Fibroblast of the conjunctiva (primary cell): Measurements from ENCODE around the gene VWA3A.

Experiments
- DNase-seq: peaks from one replicate; pipeline ENCODE4 v3.0.0-alpha.2; 2010; ENCODE audit warnings: low read depth

VWA3A gene

DNA sequence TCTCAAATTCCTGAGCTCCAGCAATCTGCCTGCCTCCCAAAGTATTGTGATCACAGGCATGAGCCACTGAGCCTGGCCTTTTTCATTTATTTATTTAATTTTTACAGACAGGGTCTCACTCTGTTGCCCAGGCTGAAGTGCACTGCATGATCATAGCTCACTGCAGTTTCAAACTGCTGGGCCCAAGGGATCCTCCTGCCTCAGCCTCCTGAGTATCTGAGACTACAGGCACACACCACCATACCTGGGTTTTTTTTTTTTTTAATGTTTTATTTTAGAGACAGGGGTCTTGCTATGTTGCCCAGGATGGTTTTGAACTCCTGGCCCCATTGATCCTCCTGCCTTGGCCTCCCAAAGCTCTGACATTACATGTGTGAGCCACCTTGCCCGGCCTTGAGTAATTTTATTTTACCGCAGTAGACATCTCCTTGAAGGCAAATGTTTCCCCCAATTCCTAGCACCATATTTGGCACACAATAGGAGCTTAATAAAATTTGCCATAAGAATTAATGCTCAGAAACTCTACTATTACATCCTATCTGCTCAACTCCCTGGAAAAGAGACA lies 111.8 kb downstream of the VWA3A start:
- no peak for DNase-seq

DNA sequence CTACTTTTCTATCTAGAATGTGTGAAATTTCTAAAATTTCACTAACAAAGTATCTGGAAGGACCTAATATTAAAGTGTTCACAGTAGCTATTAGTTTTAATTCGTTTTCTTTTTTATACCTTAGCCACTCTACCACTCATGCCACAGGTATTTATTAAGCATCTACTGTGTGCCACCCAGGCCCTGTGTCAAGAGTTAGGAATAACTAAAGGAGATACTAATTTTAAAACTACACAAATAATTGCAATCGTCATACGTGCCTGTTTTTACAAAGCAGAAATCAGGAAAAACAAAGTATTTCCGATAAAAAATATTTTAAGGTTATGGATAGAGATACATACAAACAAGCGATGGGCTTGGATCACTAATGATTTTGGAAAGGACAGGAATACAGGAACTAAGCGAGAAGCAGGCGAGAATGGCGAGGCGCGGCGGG lies 113.3 kb downstream of the VWA3A start:
- DNase-seq: no peak

DNA sequence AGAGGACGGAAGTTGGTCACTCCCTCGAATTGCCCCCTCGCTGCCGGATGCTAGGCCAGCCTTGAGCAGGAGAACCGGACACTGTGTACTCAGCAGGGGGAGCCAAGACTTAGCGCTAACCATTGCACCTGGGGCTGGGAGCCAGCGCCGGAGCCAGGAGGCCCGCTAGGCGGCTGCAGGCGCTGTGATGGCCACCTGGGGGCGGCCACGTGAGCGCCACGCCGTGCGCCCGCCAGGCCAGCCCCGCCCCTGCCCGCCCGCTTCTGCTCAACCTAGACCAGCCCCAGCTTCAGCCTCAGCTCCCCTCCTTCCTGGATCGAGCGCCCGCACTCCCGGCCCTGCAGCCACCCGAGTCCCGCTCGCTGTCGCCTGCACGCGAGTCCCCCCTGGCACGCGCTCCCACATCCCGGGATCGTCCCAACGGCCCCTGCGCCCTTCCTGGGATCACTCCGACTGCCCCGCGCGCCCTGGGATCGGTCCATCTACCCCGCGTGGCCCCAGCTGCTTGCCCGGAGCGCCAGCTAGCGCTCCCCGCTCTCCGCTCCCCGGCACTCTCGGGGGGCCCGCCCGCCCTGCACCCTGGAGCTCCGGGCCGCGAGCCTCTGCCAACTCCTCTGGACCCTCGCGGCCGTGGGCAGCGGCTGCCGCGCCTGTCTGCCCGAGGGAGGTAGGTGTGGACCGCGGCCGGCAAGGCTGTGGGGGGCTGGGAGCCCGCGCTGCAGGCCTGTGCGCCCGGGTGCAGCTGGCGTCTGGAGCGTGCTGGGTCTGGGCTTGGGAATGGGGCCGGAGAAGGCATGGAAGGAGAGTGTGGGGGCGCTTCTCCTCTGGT lies 113.9 kb downstream of the VWA3A start, which contains the start of gene EEF2K:
TSS of gene EEF2K (plus strand) at position 266 of the 829 bp plus-strand sequence. CDS start 19,452 bp downstream, outside the sequence.
- DNase-seq: peak; percentile 93
